ENCODE measurements around the gene SORCS3.

The SORCS3 gene

GRCh38 chr10:105288026-105288425 lies 646.9 kb downstream of the SORCS3 start:
- no peak for TF ChIP-seq CTCF (IDR thresholded peaks at IDR 0.05; ENCODE audit: low read depth, low read length, missing control alignments)
- no peak overlapping the region for H3K4me3 ChIP-seq (ENCODE audit: low read depth, low read length)
- DNase-seq (ENCODE audit: low read depth) = no peak

- TF ChIP-seq CTCF (IDR thresholded peaks at IDR 0.05; ENCODE audit: low read depth, low read length, missing control alignments) = no peak
- no peak for DNase-seq (ENCODE audit: low read depth)
- H3K4me3 ChIP-seq (ENCODE audit: low read depth, low read length) = no peak overlapping the region
These were observed 647.5 kb downstream of the SORCS3 start for GRCh38 chr10:105288613-105289012.

GRCh38 chr10:105291571-105291970 lies 650.5 kb downstream of the SORCS3 start:
- no peak overlapping the region for H3K4me3 ChIP-seq (ENCODE audit: low read depth, low read length)
- DNase-seq (ENCODE audit: low read depth) = no peak

GRCh38 chr10:105292236-105292635 lies 651.1 kb downstream of the SORCS3 start:
- no peak for TF ChIP-seq CTCF (IDR thresholded peaks at IDR 0.05; ENCODE audit: low read depth, low read length, missing control alignments)
- H3K4me3 ChIP-seq (ENCODE audit: low read depth, low read length) = no peak overlapping the region
- DNase-seq (ENCODE audit: low read depth) = no peak

More at GRCh38 chr10:105291571-105291970, 650.5 kb downstream of the SORCS3 start:
- TF ChIP-seq CTCF (IDR thresholded peaks at IDR 0.05; ENCODE audit: low read depth, low read length, missing control alignments) = no peak

Data from GM12864 (cell line).